ENCODE data around the gene PCSK1N. TPM values are rescaled to one million over a fixed set of nuclear protein-coding genes. Genes with fewer than 3 reads are reported as not detected.

The PCSK1N gene
- total RNA-seq, 3 donors from 2014 or later (not counting 1 experiment from before 2014, with no cell fraction given) = 0.35 to 0.89 TPM; not detected in 1

DNA sequence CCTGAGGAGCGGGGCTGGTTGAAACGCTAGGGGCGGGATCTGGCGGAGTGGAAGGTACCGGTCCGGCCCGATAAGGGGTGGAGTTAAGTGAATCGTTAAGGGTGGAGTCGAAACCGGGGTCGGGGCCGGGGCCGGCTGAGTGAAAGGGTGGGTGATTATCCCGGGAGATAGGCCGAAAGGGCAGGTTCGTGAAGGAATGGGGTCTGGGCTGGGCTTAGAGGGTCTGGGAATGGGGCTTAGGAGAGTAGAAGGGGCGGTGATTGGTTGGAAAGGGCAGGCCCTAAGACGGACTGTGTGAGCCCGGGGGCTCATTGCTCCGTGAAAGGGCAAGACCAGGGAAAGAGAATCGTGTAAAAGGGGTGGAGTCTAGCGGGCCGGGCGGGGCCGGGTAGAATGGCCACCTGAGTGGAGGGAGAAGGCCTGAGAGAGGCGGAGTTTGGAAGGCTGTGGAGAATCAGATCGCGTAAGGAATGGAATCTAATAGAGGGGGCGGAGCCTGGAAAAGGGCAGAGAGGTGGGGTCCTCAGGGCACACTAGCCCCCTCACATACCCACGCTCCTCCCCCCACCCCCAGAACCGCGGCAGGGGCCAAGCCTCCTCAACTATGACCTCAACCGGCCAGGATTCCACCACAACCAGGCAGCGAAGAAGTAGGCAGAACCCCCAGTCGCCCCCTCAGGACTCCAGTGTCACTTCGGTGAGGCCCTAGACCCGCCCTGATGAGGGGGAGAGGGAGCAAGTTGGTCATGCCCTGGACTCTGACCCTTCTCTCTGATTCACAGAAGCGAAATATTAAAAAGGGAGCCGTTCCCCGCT lies 33.1 kb downstream of the PCSK1N start:
- Mint-ChIP-seq H3K4me3 (peak overlapping the region; percentile 96), H3K36me3 (no peaks in the 10 kb centered on the region), H3K9me3 (no peaks in the 10 kb centered on the region), H3K27me3 (ENCODE audit: low read depth in 2 of 2) (peaks cover 0 to 6% of the 10 kb centered on the region in 2 donors), H3K27ac (peak overlapping the region; percentile 97 to 98), H3K4me1 (peaks cover 0 to 21% of the 10 kb centered on the region in 2 donors)
- H3K36me3 ChIP-seq (ENCODE audit: control insufficient read depth, insufficient read depth, low read length) = peaks cover 8% of the 10 kb centered on the region
- no peaks in the 10 kb centered on the region for H3K9me3 ChIP-seq (ENCODE audit: control insufficient read depth, insufficient read depth, low read length)
- H3K27me3 ChIP-seq (ENCODE audit: control insufficient read depth, insufficient read depth, low read length) = no peaks in the 10 kb centered on the region
- 7% methylated on average over 33 of the region's 40 CpGs for WGBS (ENCODE audit: insufficient coverage)
- peak in 1 of 2 donors; percentile 67 for DNase-seq
- peaks cover 16% of the 10 kb centered on the region for H3K4me1 ChIP-seq (ENCODE audit: control insufficient read depth, insufficient read depth, low read length)
- TF ChIP-seq, protein P1, sequence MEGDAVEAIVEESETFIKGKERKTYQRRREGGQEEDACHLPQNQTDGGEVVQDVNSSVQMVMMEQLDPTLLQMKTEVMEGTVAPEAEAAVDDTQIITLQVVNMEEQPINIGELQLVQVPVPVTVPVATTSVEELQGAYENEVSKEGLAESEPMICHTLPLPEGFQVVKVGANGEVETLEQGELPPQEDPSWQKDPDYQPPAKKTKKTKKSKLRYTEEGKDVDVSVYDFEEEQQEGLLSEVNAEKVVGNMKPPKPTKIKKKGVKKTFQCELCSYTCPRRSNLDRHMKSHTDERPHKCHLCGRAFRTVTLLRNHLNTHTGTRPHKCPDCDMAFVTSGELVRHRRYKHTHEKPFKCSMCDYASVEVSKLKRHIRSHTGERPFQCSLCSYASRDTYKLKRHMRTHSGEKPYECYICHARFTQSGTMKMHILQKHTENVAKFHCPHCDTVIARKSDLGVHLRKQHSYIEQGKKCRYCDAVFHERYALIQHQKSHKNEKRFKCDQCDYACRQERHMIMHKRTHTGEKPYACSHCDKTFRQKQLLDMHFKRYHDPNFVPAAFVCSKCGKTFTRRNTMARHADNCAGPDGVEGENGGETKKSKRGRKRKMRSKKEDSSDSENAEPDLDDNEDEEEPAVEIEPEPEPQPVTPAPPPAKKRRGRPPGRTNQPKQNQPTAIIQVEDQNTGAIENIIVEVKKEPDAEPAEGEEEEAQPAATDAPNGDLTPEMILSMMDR (IDR thresholded peaks at IDR 0.05) = no peak
- peak overlapping the region; percentile 100 for H3K27ac ChIP-seq (ENCODE audit: low read length)
- ATAC-seq = peak; percentile 21 to 39 (median 30)
- H3K4me3 ChIP-seq (ENCODE audit: low read length) = peak overlapping the region; percentile 91
- intact Hi-C loops (cut with micrococcal nuclease) = loop anchor here (2.0 to 10.0 kb wide), 3 partner anchors 113 to 155 kb away; partner anchors contain the start of genes OTUD5, PIM2 and SLC35A2

DNA sequence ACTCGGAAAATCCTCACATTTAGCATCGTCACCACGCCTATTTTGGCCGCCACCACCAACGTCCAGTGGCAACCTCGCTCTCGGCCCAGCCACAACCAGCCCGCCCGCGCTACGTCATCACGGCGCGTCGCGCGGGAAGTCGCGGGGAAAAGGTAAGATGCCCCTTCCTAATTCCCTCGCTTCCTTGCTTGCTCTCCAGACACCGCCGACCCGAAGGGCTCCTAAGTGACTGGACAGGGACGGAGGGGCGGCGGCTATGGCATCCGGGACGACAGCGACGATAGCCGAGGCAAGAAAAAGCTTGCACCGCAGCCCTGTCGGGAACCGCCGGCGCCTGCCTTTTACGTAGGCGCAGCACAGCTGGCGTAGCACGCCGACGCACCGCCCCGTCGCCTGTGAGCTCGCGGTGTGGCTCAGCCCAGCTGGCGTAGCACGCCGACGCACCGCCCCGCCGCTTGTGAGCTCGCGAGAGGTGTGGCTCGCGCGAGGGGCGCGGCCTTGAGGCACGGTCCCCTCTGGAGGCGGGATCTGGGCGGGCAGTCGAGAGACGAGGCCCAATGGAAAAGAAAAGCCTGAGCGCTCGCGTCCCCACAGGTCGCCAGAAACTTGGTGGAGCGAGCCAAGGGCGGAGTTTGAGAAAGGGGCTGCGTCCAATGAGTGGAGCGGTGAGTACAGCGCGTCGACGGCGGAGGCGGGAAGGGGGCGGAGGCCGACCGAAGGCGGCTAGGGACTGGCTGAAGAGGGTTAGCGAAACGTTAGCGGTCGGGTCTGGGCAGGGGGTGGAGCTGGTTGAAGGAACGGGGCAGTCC lies 33.9 kb downstream of the PCSK1N start, which contains the start of gene HDAC6:
Gene HDAC6, plus strand, starts transcription at position 788 of the 809 bp plus-strand sequence. CDS start 626 bp downstream, outside the sequence.
- Mint-ChIP-seq H3K36me3 (no peaks in the 10 kb centered on the region), H3K27ac (peak within 1 kb of the TSS; percentile 97 to 98), H3K9me3 (no peaks in the 10 kb centered on the region), H3K4me3 (peak within 1 kb of the TSS; percentile 96), H3K27me3 (ENCODE audit: low read depth in 2 of 2) (peaks cover 0 to 6% of the 10 kb centered on the region in 2 donors), H3K4me1 (peaks cover 0 to 21% of the 10 kb centered on the region in 2 donors)
- peak; percentile 90 to 97 for DNase-seq
- H3K36me3 ChIP-seq (ENCODE audit: control insufficient read depth, insufficient read depth, low read length) = peaks cover 8% of the 10 kb centered on the region
- H3K9me3 ChIP-seq (ENCODE audit: control insufficient read depth, insufficient read depth, low read length) = no peaks in the 10 kb centered on the region
- ATAC-seq = peak; percentile 80 to 94 (median 81)
- H3K4me1 ChIP-seq (ENCODE audit: control insufficient read depth, insufficient read depth, low read length) = peaks cover 16% of the 10 kb centered on the region
- intact Hi-C loops (cut with micrococcal nuclease) = loop anchor here (1.0 to 10.0 kb wide), 5 partner anchors 64 to 156 kb away; partner anchors contain the start of genes OTUD5, PIM2, SLC35A2 and SUV39H1
- peak within 1 kb of the TSS; percentile 100 for H3K27ac ChIP-seq (ENCODE audit: low read length)
- TF ChIP-seq, protein P1 (IDR thresholded peaks at IDR 0.05) = no peak
- under 1% methylated on average over 89 of the region's 89 CpGs for WGBS (ENCODE audit: insufficient coverage)
- peak within 1 kb of the TSS; percentile 91 for H3K4me3 ChIP-seq (ENCODE audit: low read length)
- H3K27me3 ChIP-seq (ENCODE audit: control insufficient read depth, insufficient read depth, low read length) = no peaks in the 10 kb centered on the region

DNA sequence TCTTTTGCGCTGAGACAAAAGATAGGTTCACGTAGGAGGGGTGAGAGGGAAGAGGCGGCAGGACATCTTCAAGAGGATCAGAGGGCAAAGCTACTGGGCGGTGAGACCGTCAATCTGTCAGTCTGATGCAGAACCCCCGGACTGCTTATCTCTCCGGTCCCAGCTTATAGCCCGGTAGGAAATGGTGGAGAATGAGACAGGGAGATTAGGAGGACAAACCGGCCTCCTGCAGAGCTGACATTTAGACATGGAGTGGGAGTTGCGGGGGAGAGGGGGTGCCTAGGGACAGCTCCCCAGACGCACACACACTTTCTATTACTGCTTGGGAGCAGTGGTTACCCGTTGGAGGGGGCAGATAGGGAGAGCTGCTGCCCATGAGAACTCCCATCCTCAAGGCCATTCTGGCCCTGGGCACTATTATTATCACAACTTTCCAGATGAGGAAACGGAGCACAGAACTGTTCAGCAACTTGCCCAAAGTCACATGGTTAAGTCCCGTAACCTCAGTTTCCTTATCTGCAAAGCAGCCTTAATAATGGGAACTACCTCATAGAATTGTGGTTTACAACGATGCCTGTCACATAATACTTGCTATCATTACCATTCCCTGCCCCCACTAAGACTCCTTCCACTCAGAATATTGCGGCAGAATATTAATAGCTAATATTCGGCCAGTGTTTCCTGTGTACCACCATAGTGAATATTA lies 34.7 kb downstream of the PCSK1N start:
- Histone ChIP-seq H3K27me3 (ENCODE audit: control insufficient read depth, insufficient read depth, low read length) (no peaks in the 10 kb centered on the region), H3K9me3 (ENCODE audit: control insufficient read depth, insufficient read depth, low read length) (no peaks in the 10 kb centered on the region), H3K27ac (ENCODE audit: low read length) (peak overlapping the region; percentile 89), H3K36me3 (ENCODE audit: control insufficient read depth, insufficient read depth, low read length) (peaks cover 8% of the 10 kb centered on the region), H3K4me1 (ENCODE audit: control insufficient read depth, insufficient read depth, low read length) (peaks cover 16% of the 10 kb centered on the region), H3K4me3 (ENCODE audit: low read length) (peak overlapping the region; percentile 76)
- ATAC-seq (no peak), DNase-seq (no peak)
- Mint-ChIP-seq H3K27ac (peak overlapping the region; percentile 97 to 98), H3K36me3 (no peaks in the 10 kb centered on the region), H3K9me3 (no peaks in the 10 kb centered on the region), H3K4me1 (peaks cover 0 to 21% of the 10 kb centered on the region in 2 donors), H3K4me3 (peak overlapping the region; percentile 96), H3K27me3 (ENCODE audit: low read depth in 2 of 2) (peaks cover 0 to 6% of the 10 kb centered on the region in 2 donors)
- intact Hi-C loops (cut with micrococcal nuclease) = loop anchor here (1.0 to 10.0 kb wide), 4 partner anchors 63 to 157 kb away; partner anchors contain the start of genes OTUD5, PIM2, SLC35A2 and SUV39H1
- TF ChIP-seq, protein P1 (IDR thresholded peaks at IDR 0.05) = no peak
- WGBS (ENCODE audit: insufficient coverage) = 25% methylated on average over 14 of the region's 17 CpGs
